SJSA1 (cell line): ENCODE results near the gene KIR2DL3. TPM values are rescaled to one million over a fixed set of nuclear protein-coding genes. Genes with fewer than 3 reads are reported as not detected.
"Not testable (repeated sequence)": the region's sequence is repeated elsewhere in the genome, so short reads cannot be mapped to it uniquely, and the experiment has no call there.

ENCODE experiments used
- DNase-seq, 2 experiments: peaks; one replicate each; pipeline ENCODE4 v3.0.0-alpha.2; 2015 to 2020; ENCODE audit warnings: low spot score in 2 of 2, low read depth in 1 of 2
- H3K27ac ChIP-seq: fragments of 250-450 bp; sonication (Bioruptor Pico); 2 replicates; pipeline ENCODE4 v1.5.1; 2020; ENCODE audit warnings: mild to moderate bottlenecking, moderate library complexity
- H3K27me3 ChIP-seq: fragments of 250-450 bp; sonication (Bioruptor Pico); replicated peaks from 2 replicates; pipeline ENCODE4 v1.5.1; 2020; ENCODE audit warnings: mild to moderate bottlenecking, moderate library complexity
- H3K36me3 ChIP-seq: fragments of 250-450 bp; sonication (Bioruptor Pico); 2 replicates; pipeline ENCODE4 v1.5.1; 2020; ENCODE audit warnings: mild to moderate bottlenecking
- H3K4me1 ChIP-seq: fragments of 250-450 bp; sonication (Bioruptor Pico); replicated peaks from 2 replicates; pipeline ENCODE4 v1.6.1; 2021; ENCODE audit warnings: mild to moderate bottlenecking
- H3K4me3 ChIP-seq: fragments of 250-450 bp; sonication (Bioruptor Pico); 2 replicates; pipeline ENCODE4 v1.5.1; 2020; ENCODE audit warnings: mild to moderate bottlenecking
- H3K9me3 ChIP-seq: fragments of 250-450 bp; sonication (Bioruptor Pico); replicated peaks from 2 replicates; pipeline ENCODE4 v1.5.1; 2020; ENCODE audit warnings: mild to moderate bottlenecking
- total RNA-seq: library from RNA; depleted of rRNA; stranded (reverse); fragments of >200 nt; shearing (Covaris generic); gene quantifications from 2 replicates; pipeline ENCODE4 v1.2.3, GENCODE V29; 2014

Gene KIR2DL3
- total RNA-seq, 1 experiment from 2014 or later = not detected

DNA sequence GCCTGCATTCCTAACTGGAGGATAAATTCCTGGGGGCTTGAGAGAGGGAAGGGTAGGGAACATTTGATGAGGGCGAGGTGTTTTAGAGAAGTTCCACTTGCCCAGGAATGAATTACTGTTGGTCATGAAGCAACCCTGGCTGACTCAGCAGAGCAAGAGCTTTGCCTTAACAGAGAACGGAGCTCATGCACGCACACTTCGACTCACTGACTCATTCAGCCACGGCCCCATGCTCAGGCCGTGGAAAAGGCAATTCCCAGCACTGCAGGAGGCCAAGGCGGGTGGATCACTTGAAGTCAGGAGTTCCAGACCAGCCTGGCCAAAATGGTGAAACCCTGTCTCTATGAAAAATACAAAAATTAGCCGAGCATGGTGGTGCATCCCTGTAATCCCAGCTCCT is 25.9 kb downstream of the KIR2DL3 start:
- H3K27me3 ChIP-seq, H3K4me1 ChIP-seq, H3K4me3 ChIP-seq, H3K36me3 ChIP-seq, H3K9me3 ChIP-seq: not testable (repeated sequence)
- H3K27ac ChIP-seq = peak overlapping the region; percentile 55
- DNase-seq = peak; percentile 78 to 81

DNA sequence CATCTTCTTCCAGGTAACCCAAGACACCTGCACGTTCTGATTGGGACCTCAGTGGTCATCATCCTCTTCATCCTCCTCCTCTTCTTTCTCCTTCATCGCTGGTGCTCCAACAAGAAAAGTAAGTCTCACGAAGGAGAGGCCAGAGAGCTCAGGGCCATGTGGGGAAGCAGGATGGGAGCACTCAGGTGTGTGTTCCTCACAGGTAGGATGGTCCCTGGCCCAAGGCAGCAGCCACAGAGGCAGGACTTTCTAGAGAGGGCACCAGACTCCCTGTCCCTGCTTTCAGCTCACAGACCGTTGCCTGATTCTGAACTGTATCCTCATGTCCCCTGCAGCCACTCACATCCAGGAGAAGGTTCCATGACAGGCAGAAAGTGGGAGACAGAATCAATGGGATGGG is 28.2 kb downstream of the KIR2DL3 start:
- peaks cover 13% of the 10 kb centered on the region for H3K4me1 ChIP-seq
- not testable (repeated sequence) for H3K27me3 ChIP-seq, H3K9me3 ChIP-seq, H3K36me3 ChIP-seq, H3K27ac ChIP-seq, DNase-seq, H3K4me3 ChIP-seq

DNA sequence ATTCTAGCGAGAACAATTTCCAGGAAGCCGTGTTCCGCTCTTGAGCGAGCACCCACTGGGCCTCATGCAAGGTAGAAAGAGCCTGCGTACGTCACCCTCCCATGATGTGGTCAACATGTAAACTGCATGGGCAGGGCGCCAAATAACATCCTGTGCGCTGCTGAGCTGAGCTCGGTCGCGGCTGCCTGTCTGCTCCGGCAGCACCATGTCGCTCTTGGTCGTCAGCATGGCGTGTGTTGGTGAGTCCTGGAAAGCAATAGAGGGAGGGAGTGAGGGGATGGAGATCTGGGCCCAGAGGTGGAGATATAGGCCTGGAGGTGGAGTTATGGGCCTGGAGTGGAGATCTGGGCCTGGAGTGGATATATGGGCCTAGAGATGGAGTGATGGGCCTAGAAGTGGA is 31.3 kb downstream of the KIR2DL3 start, which contains the start of gene KIR2DL1:
TSS of gene KIR2DL1 (plus strand) at position 148 of the 400 bp plus-strand sequence. CDS start at position 206, 58 bp downstream.
- H3K27me3 ChIP-seq, H3K4me3 ChIP-seq, H3K9me3 ChIP-seq, DNase-seq, H3K36me3 ChIP-seq: not testable (repeated sequence)
- H3K27ac ChIP-seq = peak within 1 kb of the TSS; percentile 70
- H3K4me1 ChIP-seq = peaks cover 14% of the 10 kb centered on the region

DNA sequence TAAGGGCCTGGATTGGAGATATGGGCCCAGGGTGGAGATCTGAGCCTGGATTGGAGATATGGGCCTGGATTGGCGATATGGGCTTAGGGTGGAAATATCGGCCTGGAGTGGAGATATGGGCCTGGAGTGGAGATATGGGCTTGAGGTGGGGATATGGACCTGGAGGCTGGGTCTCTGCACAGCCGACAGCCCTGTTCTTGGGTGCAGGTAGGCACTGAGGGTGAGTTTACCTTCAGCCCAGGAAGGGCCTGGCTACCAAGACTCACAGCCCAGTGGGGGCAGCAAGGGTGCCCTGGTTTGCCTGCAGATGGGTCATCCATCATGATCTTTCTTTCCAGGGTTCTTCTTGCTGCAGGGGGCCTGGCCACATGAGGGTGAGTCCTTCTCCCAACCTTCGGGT is 32.2 kb downstream of the KIR2DL3 start:
- H3K4me3 ChIP-seq, H3K27me3 ChIP-seq, H3K36me3 ChIP-seq, H3K9me3 ChIP-seq, DNase-seq: not testable (repeated sequence)
- Histone ChIP-seq H3K4me1 (peaks cover 14% of the 10 kb centered on the region), H3K27ac (peak overlapping the region; percentile 70)

DNA sequence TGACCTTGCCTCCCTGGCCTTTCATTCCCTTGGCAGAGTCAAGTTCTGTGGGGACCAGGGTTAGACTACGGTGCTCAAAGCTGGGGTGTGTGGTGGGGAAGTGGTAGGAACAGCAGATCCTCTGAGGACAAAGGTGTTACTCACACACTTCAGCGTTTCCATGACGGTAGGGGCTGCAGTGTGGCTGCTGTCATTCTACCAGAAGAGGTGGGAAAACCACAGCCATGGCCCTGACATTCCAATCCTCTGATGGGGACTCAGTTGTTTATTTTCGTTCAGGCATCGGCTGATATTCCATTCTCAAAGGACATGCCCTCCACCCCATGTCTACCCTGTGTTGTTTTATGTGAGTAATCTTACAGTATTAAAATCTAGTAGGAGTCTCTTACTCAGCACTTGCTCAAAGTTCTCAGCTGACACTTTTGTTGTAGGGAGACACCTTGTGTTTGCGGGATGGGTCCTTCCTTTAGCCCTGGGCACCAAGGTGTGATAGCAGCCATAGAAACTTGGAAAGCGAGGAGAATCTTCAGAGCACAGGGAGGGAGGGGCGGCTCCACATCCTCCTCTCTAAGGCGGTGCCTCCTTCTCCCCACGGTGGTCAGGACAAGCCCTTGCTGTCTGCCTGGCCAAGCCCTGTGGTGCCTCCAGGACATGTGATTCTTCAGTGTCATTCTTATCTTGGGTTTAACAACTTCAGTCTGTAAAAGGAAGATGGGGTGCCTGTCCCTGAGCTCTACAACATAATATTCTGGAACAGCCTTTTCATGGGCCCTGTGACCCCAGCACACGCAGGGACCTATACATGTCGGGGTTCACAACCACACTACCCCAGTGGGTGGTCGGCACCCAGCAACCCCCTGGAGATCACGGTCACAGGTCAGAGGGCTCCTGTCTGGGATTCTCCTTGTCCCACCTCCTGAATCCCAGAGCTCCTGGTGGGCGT is 33.0 kb downstream of the KIR2DL3 start:
- DNase-seq = peak; percentile 90 to 96
- Histone ChIP-seq H3K4me1 (peaks cover 14% of the 10 kb centered on the region), H3K27ac (peak overlapping the region; percentile 70)
- not testable (repeated sequence) for H3K36me3 ChIP-seq, H3K27me3 ChIP-seq, H3K9me3 ChIP-seq, H3K4me3 ChIP-seq

DNA sequence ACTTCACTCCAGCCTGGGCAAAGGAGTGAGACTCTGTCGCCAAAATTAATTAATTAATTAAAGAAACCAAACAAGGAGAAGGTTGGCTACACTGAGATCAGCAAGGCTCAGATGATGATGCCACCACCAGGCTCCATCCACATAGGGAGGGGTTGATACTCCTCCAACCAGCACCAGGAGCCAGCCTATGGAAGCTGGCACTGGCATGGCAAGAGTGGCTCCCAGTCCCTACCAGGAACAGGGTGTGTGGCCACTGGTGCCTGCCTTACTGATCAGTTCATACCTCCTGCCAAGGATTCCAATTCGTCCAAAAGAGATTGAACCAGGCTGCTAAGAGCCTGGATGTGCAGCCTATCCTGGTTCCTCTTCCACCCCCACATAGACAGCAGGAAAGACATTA is 34.4 kb downstream of the KIR2DL3 start:
- not testable (repeated sequence) for H3K9me3 ChIP-seq, H3K27me3 ChIP-seq, DNase-seq, H3K36me3 ChIP-seq, H3K27ac ChIP-seq, H3K4me3 ChIP-seq
- peaks cover 14% of the 10 kb centered on the region for H3K4me1 ChIP-seq

DNA sequence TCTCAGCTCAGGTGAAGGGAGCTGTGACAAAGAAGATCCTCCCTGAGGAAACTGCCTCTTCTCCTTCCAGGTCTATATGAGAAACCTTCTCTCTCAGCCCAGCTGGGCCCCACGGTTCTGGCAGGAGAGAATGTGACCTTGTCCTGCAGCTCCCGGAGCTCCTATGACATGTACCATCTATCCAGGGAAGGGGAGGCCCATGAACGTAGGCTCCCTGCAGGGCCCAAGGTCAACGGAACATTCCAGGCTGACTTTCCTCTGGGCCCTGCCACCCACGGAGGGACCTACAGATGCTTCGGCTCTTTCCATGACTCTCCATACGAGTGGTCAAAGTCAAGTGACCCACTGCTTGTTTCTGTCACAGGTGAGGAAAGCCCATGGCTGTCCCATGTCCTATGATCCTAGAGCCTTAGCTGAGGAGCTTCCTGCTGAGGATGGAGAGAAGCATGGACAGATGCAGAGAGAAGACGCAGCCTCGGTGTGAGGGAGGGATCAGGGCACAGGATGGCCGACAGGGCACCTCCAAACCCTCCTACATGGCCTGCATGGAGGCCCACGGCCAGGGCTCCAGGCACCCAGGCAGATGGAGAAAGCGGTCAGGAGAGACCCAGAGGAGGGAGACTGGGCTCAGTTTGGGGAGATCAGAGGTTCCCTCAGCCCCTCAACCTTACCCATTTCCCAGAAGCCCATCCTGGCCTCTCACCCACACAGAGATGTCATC is 36.9 kb downstream of the KIR2DL3 start:
- DNase-seq, H3K36me3 ChIP-seq, H3K27me3 ChIP-seq, H3K9me3 ChIP-seq, H3K4me3 ChIP-seq, H3K27ac ChIP-seq: not testable (repeated sequence)
- peaks cover 14% of the 10 kb centered on the region for H3K4me1 ChIP-seq

DNA sequence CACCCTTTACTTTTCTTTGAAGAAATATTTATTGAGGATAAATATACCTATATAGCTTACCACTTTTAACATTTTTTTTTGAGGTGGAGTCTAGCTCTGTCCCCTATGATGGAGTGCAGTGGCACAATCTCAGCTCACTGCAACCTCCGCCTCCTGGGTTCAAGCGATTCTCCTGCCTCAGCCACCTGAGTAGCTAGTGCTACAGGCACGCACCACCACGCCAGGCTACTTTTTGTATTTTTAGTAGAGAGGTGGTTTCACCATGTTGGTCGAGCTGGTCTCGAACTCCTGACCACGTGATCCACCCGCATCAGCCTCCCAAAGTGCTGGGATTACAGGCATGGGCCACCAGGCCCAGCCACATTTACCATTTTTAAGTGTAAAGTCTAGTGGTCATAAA is 37.5 kb downstream of the KIR2DL3 start:
- not testable (repeated sequence) for H3K9me3 ChIP-seq, H3K36me3 ChIP-seq, DNase-seq, H3K4me3 ChIP-seq, H3K27me3 ChIP-seq, H3K4me1 ChIP-seq, H3K27ac ChIP-seq

DNA sequence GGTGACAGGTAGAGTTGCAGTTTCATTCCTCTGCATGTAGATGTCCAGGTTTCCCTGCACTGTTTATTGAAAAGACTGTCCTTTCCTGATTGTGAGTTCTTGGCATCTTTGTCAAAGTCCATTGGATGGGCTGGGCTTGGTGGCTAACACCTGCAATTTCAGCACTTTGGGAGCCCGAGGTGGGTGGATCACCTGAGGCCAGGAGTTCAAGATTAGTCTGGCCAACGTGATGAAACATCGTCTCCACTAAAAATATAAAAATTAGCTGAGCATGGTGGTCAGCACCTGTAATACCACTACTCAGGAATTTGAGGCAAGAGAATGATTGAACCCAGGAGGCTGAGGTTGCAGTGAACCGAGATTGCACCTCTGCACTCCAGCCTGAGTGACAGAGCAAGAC is 39.5 kb downstream of the KIR2DL3 start:
- DNase-seq, H3K9me3 ChIP-seq: not testable (repeated sequence)

DNA sequence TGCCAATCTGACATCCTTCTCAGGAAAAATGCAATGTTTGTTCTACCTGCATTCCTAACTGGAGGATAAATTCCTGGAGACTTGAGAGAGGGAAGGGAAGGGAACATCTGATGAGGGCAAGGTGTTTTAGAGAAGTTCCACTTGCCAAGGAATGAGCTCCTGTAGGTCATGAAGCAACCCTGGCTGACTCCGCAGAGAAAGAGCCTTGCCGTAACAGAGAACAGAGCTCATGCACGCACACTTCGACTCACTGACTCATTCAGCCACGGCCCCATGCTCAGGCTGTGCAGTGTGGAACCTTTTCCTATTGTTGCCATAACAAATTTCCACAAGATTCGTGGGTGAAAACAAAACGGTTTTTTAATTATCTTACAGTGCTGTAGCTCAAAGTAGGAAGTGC is 40.6 kb downstream of the KIR2DL3 start:
- not testable (repeated sequence) for H3K9me3 ChIP-seq, H3K27ac ChIP-seq, H3K27me3 ChIP-seq, H3K36me3 ChIP-seq, H3K4me1 ChIP-seq, H3K4me3 ChIP-seq
- peak in 1 of 2 experiments; percentile 26 for DNase-seq

More for the DNA sequence above, 39.5 kb downstream of the KIR2DL3 start:
- H3K27ac ChIP-seq, H3K36me3 ChIP-seq, H3K4me3 ChIP-seq, H3K4me1 ChIP-seq, H3K27me3 ChIP-seq: not testable (repeated sequence)

DNA sequence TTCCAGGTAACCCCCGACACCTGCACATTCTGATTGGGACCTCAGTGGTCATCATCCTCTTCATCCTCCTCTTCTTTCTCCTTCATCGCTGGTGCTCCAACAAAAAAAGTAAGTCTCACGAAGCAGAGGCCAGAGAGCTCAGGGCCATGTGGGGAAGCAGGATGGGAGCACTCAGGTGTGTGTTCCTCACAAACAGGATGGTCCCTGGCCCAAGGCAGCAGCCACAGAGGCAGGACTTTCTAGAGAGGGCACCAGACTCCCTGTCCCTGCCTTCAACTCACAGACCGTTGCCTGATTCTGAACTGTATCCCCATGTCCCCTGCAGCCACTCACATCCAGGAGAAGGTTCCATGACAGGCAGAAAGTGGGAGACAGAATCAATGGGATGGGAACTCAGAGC is 44.6 kb downstream of the KIR2DL3 start:
- H3K4me1 ChIP-seq, H3K27me3 ChIP-seq, H3K4me3 ChIP-seq, H3K9me3 ChIP-seq, DNase-seq, H3K27ac ChIP-seq, H3K36me3 ChIP-seq: not testable (repeated sequence)

DNA sequence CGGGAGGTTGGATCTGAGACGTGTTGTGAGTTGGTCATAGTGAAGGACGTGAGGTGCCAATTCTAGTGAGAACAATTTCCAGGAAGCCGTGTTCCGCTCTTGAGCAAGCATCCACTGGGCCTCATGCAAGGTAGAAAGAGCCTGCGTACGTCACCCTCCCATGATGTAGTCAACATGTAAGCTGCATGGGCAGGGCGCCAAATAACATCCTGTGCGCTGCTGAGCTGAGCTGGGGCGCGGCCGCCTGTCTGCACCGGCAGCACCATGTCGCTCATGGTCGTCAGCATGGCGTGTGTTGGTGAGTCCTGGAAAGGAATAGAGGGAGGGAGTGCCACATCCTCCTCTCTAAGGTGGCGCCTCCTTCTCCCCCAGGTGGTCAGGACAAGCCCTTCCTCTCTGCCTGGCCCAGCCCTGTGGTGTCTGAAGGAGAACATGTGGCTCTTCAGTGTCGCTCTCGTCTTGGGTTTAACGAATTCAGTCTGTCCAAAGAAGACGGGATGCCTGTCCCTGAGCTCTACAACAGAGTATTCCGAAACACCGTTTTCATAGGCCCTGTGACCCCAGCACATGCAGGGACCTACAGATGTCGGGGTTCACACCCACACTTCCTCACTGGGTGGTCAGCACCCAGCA is 47.9 kb downstream of the KIR2DL3 start:
- not testable (repeated sequence) for H3K27ac ChIP-seq, H3K27me3 ChIP-seq, DNase-seq, H3K4me1 ChIP-seq, H3K9me3 ChIP-seq, H3K4me3 ChIP-seq, H3K36me3 ChIP-seq

DNA sequence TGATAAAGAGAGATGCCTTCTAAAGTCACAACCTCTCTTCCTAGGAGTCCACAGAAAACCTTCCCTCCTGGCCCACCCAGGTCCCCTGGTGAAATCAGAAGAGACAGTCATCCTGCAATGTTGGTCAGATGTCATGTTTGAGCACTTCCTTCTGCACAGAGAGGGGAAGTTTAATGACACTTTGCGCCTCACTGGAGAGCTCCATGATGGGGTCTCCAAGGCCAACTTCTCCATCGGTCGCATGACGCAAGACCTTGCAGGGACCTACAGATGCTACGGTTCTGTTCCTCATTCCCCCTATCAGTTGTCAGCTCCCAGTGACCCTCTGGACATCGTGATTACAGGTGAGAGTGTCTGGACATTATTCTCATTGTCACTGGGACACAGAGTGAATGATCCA is 49.8 kb downstream of the KIR2DL3 start:
- not testable (repeated sequence) for H3K4me3 ChIP-seq, DNase-seq, H3K27me3 ChIP-seq, H3K36me3 ChIP-seq, H3K9me3 ChIP-seq, H3K27ac ChIP-seq, H3K4me1 ChIP-seq

DNA sequence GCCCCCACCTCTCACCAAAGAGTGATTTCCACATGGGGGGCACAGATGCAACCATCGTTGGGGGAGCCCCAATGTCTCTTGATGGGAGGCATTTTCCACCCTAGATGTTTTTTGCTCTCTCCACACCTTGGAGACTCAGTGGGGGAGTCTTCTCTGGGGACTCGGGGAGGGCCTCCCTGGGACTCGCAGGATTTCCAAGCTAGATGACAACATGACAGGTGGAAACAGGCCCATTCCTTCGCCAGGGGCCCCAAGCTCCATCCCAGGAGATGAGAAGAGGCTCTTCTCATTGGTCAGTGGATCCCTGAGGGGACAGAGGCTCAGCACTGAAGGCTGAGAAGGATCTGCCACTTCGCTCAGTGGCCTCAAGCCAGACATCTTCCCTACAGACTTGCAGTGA is 52.4 kb downstream of the KIR2DL3 start:
- H3K36me3 ChIP-seq = no peaks in the 10 kb centered on the region
- no peak overlapping the region for H3K27ac ChIP-seq
- DNase-seq = no peak
- H3K4me3 ChIP-seq = no peak overlapping the region
- no peaks in the 10 kb centered on the region for H3K4me1 ChIP-seq
- H3K27me3 ChIP-seq = peaks cover 14% of the 10 kb centered on the region
- peaks cover 5% of the 10 kb centered on the region; the same call in 1 of the 2 replicates for H3K9me3 ChIP-seq
